Peyer's patch (tissue), 4 donors: ENCODE data around the gene ADRA2C. TPM values are rescaled to one million over a fixed set of nuclear protein-coding genes. Genes with fewer than 3 reads are reported as not detected.

Source experiments
- DNase-seq, 3 donors: peaks; one replicate each; pipeline ENCODE4 v3.0.0-alpha.2; 2017 to 2019
- H3K27ac ChIP-seq, 4 donors: fragments of 200-600 bp; sonication (generic); one replicate each; pipeline ENCODE4 v1.5.1; 2016 to 2019
- H3K27me3 ChIP-seq, 2 donors: fragments of 200-600 bp; sonication (generic); one replicate each; pipeline ENCODE4 v1.5.1; 2019
- H3K36me3 ChIP-seq, 3 donors: fragments of 200-600 bp; sonication (generic); one replicate each; pipeline ENCODE4 v1.5.1; 2016 to 2019
- H3K4me1 ChIP-seq, 4 donors: fragments of 200-600 bp; sonication (generic); one replicate each; pipeline ENCODE4 v1.5.1; 2016 to 2019
- H3K4me3 ChIP-seq, 4 donors: fragments of 200-600 bp; sonication (generic); 1 replicate in 3 of 4; 2 replicates in 1 of 4; pipeline ENCODE4 v1.5.1; 2016 to 2019; ENCODE audit warnings: mild to moderate bottlenecking in 1 of 4
- H3K9me3 ChIP-seq, 4 donors: fragments of 200-600 bp; sonication (generic); one replicate each; pipeline ENCODE4 v1.5.1; 2016 to 2019; ENCODE audit warnings: mild to moderate bottlenecking in 1 of 4
- CTCF ChIP-seq, 6 experiments: fragments of 450-650 bp in 4 of 6; fragments of 200-600 bp in 2 of 6; sonication (generic) in 1 of 6; IDR thresholded peaks; one replicate each; pipeline ENCODE4 v1.5.1; 2017 to 2019; ENCODE audit warnings: antibody characterized with exemption in 6 of 6, mild to moderate bottlenecking in 3 of 6, moderate library complexity in 1 of 6
- POLR2A ChIP-seq, 2 donors: fragments of 450-650 bp; IDR thresholded peaks; one replicate each; pipeline ENCODE4 v1.5.1; 2017; ENCODE audit warnings: antibody characterized with exemption in 2 of 2, mild to moderate bottlenecking in 2 of 2, moderate library complexity in 2 of 2
- total RNA-seq, 4 donors: library from RNA; depleted of rRNA; stranded (reverse); fragments of >200 nt; gene quantifications; one replicate each; pipeline ENCODE4 v1.1.0, GENCODE V29; 2016

ADRA2C gene
- total RNA-seq, 4 donors from 2014 or later, result 0.76 to 5.0 (median 2.9) TPM

- TF ChIP-seq POLR2A (IDR thresholded peaks at IDR 0.05), result no peak
- TF ChIP-seq CTCF (IDR thresholded peaks at IDR 0.05), result no peak
- no peaks in the 10 kb centered on the region for H3K27me3 ChIP-seq
- no peak for DNase-seq
- no peaks in the 10 kb centered on the region for H3K9me3 ChIP-seq
- no peak overlapping the region for H3K4me3 ChIP-seq
- H3K4me1 ChIP-seq, result no peaks in the 10 kb centered on the region
- no peak overlapping the region for H3K27ac ChIP-seq
- H3K36me3 ChIP-seq, result no peaks in the 10 kb centered on the region
These were observed 29.4 kb upstream of the ADRA2C start for GRCh38 chr4:3736806-3737205.

- Histone ChIP-seq H3K27ac (no peak overlapping the region), H3K4me3 (no peak overlapping the region), H3K4me1 (no peaks in the 10 kb centered on the region), H3K9me3 (peaks cover 0 to 5% (median 0%) of the 10 kb centered on the region in 4 donors), H3K36me3 (no peaks in the 10 kb centered on the region), H3K27me3 (no peaks in the 10 kb centered on the region)
- TF ChIP-seq CTCF (IDR thresholded peaks at IDR 0.05) (no peak), POLR2A (IDR thresholded peaks at IDR 0.05) (no peak)
- no peak for DNase-seq
These were observed 26.6 kb upstream of the ADRA2C start for GRCh38 chr4:3739577-3739976.

GRCh38 chr4:3740256-3740655, 25.9 kb upstream of the ADRA2C start:
- Histone ChIP-seq H3K4me1 (no peaks in the 10 kb centered on the region), H3K9me3 (peaks cover 0 to 5% (median 0%) of the 10 kb centered on the region in 4 donors), H3K36me3 (no peaks in the 10 kb centered on the region), H3K27me3 (no peaks in the 10 kb centered on the region), H3K27ac (no peak overlapping the region), H3K4me3 (no peak overlapping the region)
- no peak for DNase-seq
- TF ChIP-seq CTCF (IDR thresholded peaks at IDR 0.05) (no peak), POLR2A (IDR thresholded peaks at IDR 0.05) (no peak)

DNA sequence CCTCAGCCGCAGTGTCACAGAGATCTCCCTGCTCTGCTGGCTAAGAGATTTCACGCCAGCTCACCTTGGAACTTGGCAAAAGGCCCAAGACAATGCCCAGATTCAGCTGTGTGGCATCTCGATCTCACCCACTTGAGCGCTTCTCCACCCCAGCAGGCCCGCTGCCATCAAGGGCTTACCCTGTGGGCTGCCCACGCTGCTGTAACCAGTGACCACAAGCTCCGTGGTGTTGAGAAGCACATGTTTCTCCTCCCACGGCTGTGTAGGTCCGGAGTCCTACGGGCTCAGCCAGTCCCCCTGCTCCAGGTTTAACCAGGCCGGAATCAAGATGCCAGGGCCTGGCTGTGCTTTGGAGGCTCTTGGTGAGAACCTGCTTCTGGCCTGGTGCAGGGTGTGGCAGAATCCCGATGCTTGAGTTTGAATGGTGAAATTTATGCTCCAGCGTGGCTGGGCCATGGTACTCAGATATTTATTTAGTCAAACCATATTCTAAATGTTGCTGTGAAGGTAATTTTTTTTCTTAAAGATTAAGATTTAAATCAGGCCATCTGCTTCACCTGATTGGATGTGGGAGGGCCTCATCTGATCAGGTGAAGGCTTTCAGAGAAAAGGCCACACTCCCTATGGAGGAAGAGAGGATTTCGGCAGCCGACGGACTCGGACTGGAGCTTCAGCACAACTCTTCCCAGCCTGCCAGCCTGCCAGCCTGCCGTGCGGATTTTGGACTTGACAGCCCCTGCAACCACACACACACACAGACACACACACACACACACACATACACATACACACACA, 24.8 kb upstream of the ADRA2C start:
- Histone ChIP-seq H3K27me3 (no peaks in the 10 kb centered on the region), H3K4me3 (no peak overlapping the region), H3K9me3 (peaks cover 0 to 5% (median 0%) of the 10 kb centered on the region in 4 donors), H3K4me1 (no peaks in the 10 kb centered on the region), H3K36me3 (no peaks in the 10 kb centered on the region), H3K27ac (no peak overlapping the region)
- DNase-seq, result no peak
- TF ChIP-seq CTCF (IDR thresholded peaks at IDR 0.05) (no peak), POLR2A (IDR thresholded peaks at IDR 0.05) (no peak)

- Histone ChIP-seq H3K9me3 (peaks cover 0 to 5% (median 0%) of the 10 kb centered on the region in 4 donors), H3K4me1 (no peaks in the 10 kb centered on the region), H3K27me3 (no peaks in the 10 kb centered on the region), H3K27ac (no peak overlapping the region), H3K4me3 (no peak overlapping the region), H3K36me3 (no peaks in the 10 kb centered on the region)
- DNase-seq, result no peak
- TF ChIP-seq POLR2A (IDR thresholded peaks at IDR 0.05) (no peak), CTCF (IDR thresholded peaks at IDR 0.05) (no peak)
These were observed 23.6 kb upstream of the ADRA2C start for GRCh38 chr4:3742610-3743009.
